ENCODE results near the gene ARMS2.

The ARMS2 gene

GRCh38 chr10:122480146-122480833, 25.8 kb downstream of the ARMS2 start:
- no peak overlapping the region for H3K18ac ChIP-seq (ENCODE audit: low read length)
- peak overlapping the region; percentile 25 for H2AK5ac ChIP-seq (ENCODE audit: low read depth, low read length)
- no peak overlapping the region for H3K23ac ChIP-seq (ENCODE audit: low read depth, low read length, poor library complexity)
- no peak overlapping the region for H3K27ac ChIP-seq (replicated peaks; ENCODE audit: low read length)
- H3K9me3 ChIP-seq (replicated peaks in 1 of 2; ENCODE audit: control insufficient read depth in 2 of 2, insufficient read depth in 1 of 2, low read depth in 1 of 2, low read length in 2 of 2), result peaks cover 0 to 6% of the 10 kb centered on the region in 2 donors
- H3K4me1 ChIP-seq (ENCODE audit: control insufficient read depth in 2 of 2, insufficient read depth in 1 of 2, low read depth in 1 of 2, low read length in 2 of 2), result peaks cover 11 to 21% of the 10 kb centered on the region in 2 donors
- H3K4ac ChIP-seq (ENCODE audit: low read length), result no peak overlapping the region
- no peaks in the 10 kb centered on the region for H3K36me3 ChIP-seq (replicated peaks in 1 of 2; ENCODE audit: control insufficient read depth in 2 of 2, insufficient read depth in 2 of 2, low read length in 2 of 2)
- no CpG with 5 or more reads among the region's 10 CpGs for WGBS, 2 donors (ENCODE audit: extremely low coverage in 2 of 2, insufficient read length in 2 of 2, insufficient replicate concordance in 1 of 2)
- no peaks in the 10 kb centered on the region for H3K27me3 ChIP-seq (ENCODE audit: control insufficient read depth in 3 of 3, insufficient read depth in 3 of 3, low read depth in 1 of 3, low read length in 3 of 3)
- no peak overlapping the region for H2BK15ac ChIP-seq (ENCODE audit: low read length)
- H3K9ac ChIP-seq (ENCODE audit: low read depth, low read length, poor library complexity), result no peak overlapping the region
- no peak overlapping the region for H3K14ac ChIP-seq (ENCODE audit: low read length)
- H4K91ac ChIP-seq (ENCODE audit: low read depth, low read length, poor library complexity), result peak overlapping the region; percentile 48
- H3K79me1 ChIP-seq (ENCODE audit: low read depth, low read length), result no peaks in the 10 kb centered on the region
- no peak overlapping the region for H2BK12ac ChIP-seq (ENCODE audit: low read length)
- H4K8ac ChIP-seq (ENCODE audit: low read depth, low read length), result no peak overlapping the region
- H2BK120ac ChIP-seq (ENCODE audit: low read depth, low read length), result no peak overlapping the region
- no peak overlapping the region for H3K4me2 ChIP-seq (ENCODE audit: insufficient read depth, low read length, poor library complexity, severe bottlenecking)
- H2AFZ ChIP-seq (ENCODE audit: low read length), result no peak overlapping the region
- H3K4me3 ChIP-seq (ENCODE audit: low read length in 2 of 2), result no peak overlapping the region
- H2BK5ac ChIP-seq (ENCODE audit: low read length), result no peak overlapping the region
- DNase-seq (ENCODE audit: low spot score), result no peak

DNA sequence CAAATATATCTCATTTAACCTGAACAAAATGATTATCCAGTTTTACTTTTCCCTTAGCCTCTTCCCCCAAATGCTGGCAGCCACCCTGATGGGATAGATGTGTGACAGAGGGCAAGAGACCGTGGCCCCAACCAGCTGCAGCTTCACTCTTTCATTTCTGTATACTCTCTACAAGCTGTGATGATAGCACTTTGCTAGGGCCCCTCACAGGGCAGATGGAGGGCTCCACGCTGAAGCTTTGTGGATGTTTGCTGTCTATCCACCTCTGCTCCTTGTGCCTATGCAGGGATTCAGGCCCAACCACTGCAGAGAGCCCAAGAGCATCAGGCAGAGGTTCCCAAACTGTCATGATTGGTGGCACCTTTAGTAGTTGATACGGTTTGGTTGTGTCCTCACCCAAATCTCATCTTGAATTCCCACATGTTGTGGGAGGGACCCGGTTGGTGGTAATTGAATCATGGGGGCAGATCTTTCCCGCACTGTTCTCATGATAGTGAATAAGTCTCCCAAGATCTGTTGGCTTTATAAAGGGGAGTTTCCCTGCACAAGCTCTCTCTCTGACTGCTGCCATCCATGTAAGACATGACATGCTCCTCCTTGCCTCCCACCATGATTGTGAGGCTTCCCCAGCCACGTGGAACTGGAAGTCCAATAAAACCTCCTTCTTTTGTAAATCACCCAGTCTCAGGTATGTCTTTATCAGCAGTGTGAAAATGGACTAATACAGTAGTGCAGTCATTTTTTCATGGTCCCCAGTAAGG, 27.0 kb downstream of the ARMS2 start:
- no peak overlapping the region for H2BK12ac ChIP-seq (ENCODE audit: low read length)
- WGBS, 2 donors (ENCODE audit: extremely low coverage in 2 of 2, insufficient read length in 2 of 2, insufficient replicate concordance in 1 of 2), result no CpG with 5 or more reads among the region's 6 CpGs
- H3K79me1 ChIP-seq (ENCODE audit: low read depth, low read length), result no peaks in the 10 kb centered on the region
- H3K36me3 ChIP-seq (replicated peaks in 1 of 2; ENCODE audit: control insufficient read depth in 2 of 2, insufficient read depth in 2 of 2, low read length in 2 of 2), result no peaks in the 10 kb centered on the region
- H2BK120ac ChIP-seq (ENCODE audit: low read depth, low read length), result no peak overlapping the region
- no peak overlapping the region for H3K4ac ChIP-seq (ENCODE audit: low read length)
- H2AFZ ChIP-seq (ENCODE audit: low read length), result no peak overlapping the region
- no peak overlapping the region for H3K14ac ChIP-seq (ENCODE audit: low read length)
- H3K4me1 ChIP-seq (ENCODE audit: control insufficient read depth in 2 of 2, insufficient read depth in 1 of 2, low read depth in 1 of 2, low read length in 2 of 2), result peaks cover 3 to 21% of the 10 kb centered on the region in 2 donors
- no peak overlapping the region for H3K4me3 ChIP-seq (ENCODE audit: low read length in 2 of 2)
- no peak overlapping the region for H3K27ac ChIP-seq (replicated peaks; ENCODE audit: low read length)
- no peaks in the 10 kb centered on the region for H3K27me3 ChIP-seq (ENCODE audit: control insufficient read depth in 3 of 3, insufficient read depth in 3 of 3, low read depth in 1 of 3, low read length in 3 of 3)
- no peak overlapping the region for H2AK5ac ChIP-seq (ENCODE audit: low read depth, low read length)
- no peak overlapping the region for H4K91ac ChIP-seq (ENCODE audit: low read depth, low read length, poor library complexity)
- H3K9ac ChIP-seq (ENCODE audit: low read depth, low read length, poor library complexity), result no peak overlapping the region
- no peak for DNase-seq (ENCODE audit: low spot score)
- H3K23ac ChIP-seq (ENCODE audit: low read depth, low read length, poor library complexity), result no peak overlapping the region
- H3K9me3 ChIP-seq (replicated peaks in 1 of 2; ENCODE audit: control insufficient read depth in 2 of 2, insufficient read depth in 1 of 2, low read depth in 1 of 2, low read length in 2 of 2), result peaks cover 0 to 6% of the 10 kb centered on the region in 2 donors
- no peak overlapping the region for H2BK5ac ChIP-seq (ENCODE audit: low read length)
- no peak overlapping the region for H4K8ac ChIP-seq (ENCODE audit: low read depth, low read length)
- no peak overlapping the region for H2BK15ac ChIP-seq (ENCODE audit: low read length)
- H3K4me2 ChIP-seq (ENCODE audit: insufficient read depth, low read length, poor library complexity, severe bottlenecking), result no peak overlapping the region
- H3K18ac ChIP-seq (ENCODE audit: low read length), result no peak overlapping the region

DNA sequence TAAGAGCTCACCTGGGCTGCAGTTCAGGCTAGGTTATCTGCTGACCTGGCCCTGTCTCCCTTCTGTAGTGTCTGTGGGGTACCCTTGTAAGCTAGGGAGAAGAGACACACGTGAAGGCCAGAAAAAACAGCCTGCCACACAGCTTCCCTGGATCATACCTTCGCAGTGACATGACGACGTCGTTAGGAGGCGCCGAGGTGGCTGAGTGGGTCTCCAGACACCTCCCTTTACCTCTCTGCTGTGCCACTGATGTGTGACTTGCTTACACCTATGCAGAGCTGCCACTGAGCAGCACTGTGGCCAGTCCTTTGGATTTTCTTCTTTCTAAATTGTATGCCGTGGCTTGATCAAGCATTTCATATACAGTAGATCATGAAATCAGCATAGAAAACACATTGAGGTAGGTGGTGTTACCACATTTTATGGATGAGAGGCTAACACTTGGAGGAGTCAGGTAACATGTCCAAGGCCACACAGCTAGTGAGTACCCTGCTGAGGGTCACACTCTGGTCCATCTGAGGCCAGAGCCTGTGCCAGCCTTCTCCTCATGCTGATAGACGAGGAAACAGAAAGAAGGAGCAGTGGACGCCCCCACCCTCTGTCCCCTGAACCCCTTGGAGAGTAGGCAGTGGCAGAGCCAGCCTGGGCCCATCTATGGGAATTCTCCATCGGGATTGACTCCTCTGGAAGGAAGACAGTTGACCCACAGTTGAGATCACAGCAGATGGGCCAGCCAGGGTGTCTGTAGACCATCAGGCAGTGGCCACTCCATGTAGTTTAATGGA, 30.0 kb downstream of the ARMS2 start:
- Histone ChIP-seq H2BK12ac (ENCODE audit: low read length) (no peak overlapping the region), H2AFZ (ENCODE audit: low read length) (no peak overlapping the region), H3K27ac (replicated peaks; ENCODE audit: low read length) (no peak overlapping the region), H3K14ac (ENCODE audit: low read length) (no peak overlapping the region), H2AK5ac (ENCODE audit: low read depth, low read length) (no peak overlapping the region), H3K9ac (ENCODE audit: low read depth, low read length, poor library complexity) (no peak overlapping the region), H3K18ac (ENCODE audit: low read length) (no peak overlapping the region), H3K4me1 (ENCODE audit: control insufficient read depth in 2 of 2, insufficient read depth in 1 of 2, low read depth in 1 of 2, low read length in 2 of 2) (peaks cover 8 to 24% of the 10 kb centered on the region in 2 donors), H3K4ac (ENCODE audit: low read length) (no peak overlapping the region), H3K9me3 (replicated peaks in 1 of 2; ENCODE audit: control insufficient read depth in 2 of 2, insufficient read depth in 1 of 2, low read depth in 1 of 2, low read length in 2 of 2) (peaks cover 0 to 6% of the 10 kb centered on the region in 2 donors), H4K91ac (ENCODE audit: low read depth, low read length, poor library complexity) (no peak overlapping the region), H4K8ac (ENCODE audit: low read depth, low read length) (no peak overlapping the region), H3K4me2 (ENCODE audit: insufficient read depth, low read length, poor library complexity, severe bottlenecking) (no peak overlapping the region), H3K23ac (ENCODE audit: low read depth, low read length, poor library complexity) (no peak overlapping the region), H3K27me3 (ENCODE audit: control insufficient read depth in 3 of 3, insufficient read depth in 3 of 3, low read depth in 1 of 3, low read length in 3 of 3) (no peaks in the 10 kb centered on the region), H3K36me3 (replicated peaks in 1 of 2; ENCODE audit: control insufficient read depth in 2 of 2, insufficient read depth in 2 of 2, low read length in 2 of 2) (no peaks in the 10 kb centered on the region), H2BK5ac (ENCODE audit: low read length) (no peak overlapping the region), H3K79me1 (ENCODE audit: low read depth, low read length) (no peaks in the 10 kb centered on the region), H2BK15ac (ENCODE audit: low read length) (no peak overlapping the region), H3K4me3 (ENCODE audit: low read length in 2 of 2) (peak overlapping the region in 1 of 2 donors; percentile 3), H2BK120ac (ENCODE audit: low read depth, low read length) (no peak overlapping the region)
- no peak for DNase-seq (ENCODE audit: low spot score)
- WGBS, 2 donors (ENCODE audit: extremely low coverage in 2 of 2, insufficient read length in 2 of 2, insufficient replicate concordance in 1 of 2), result no CpG with 5 or more reads among the region's 11 CpGs

GRCh38 chr10:122485670-122486069, 31.2 kb downstream of the ARMS2 start:
- Histone ChIP-seq H4K91ac (ENCODE audit: low read depth, low read length, poor library complexity) (no peak overlapping the region), H2AK5ac (ENCODE audit: low read depth, low read length) (no peak overlapping the region), H2BK120ac (ENCODE audit: low read depth, low read length) (no peak overlapping the region), H2BK12ac (ENCODE audit: low read length) (no peak overlapping the region), H3K4me3 (ENCODE audit: low read length in 2 of 2) (no peak overlapping the region), H3K18ac (ENCODE audit: low read length) (no peak overlapping the region), H2BK15ac (ENCODE audit: low read length) (no peak overlapping the region), H3K27me3 (ENCODE audit: control insufficient read depth in 3 of 3, insufficient read depth in 3 of 3, low read depth in 1 of 3, low read length in 3 of 3) (no peaks in the 10 kb centered on the region), H3K27ac (replicated peaks; ENCODE audit: low read length) (no peak overlapping the region), H3K9ac (ENCODE audit: low read depth, low read length, poor library complexity) (no peak overlapping the region), H3K4ac (ENCODE audit: low read length) (no peak overlapping the region), H3K79me1 (ENCODE audit: low read depth, low read length) (no peaks in the 10 kb centered on the region), H3K9me3 (replicated peaks in 1 of 2; ENCODE audit: control insufficient read depth in 2 of 2, insufficient read depth in 1 of 2, low read depth in 1 of 2, low read length in 2 of 2) (peaks cover 0 to 6% of the 10 kb centered on the region in 2 donors), H3K23ac (ENCODE audit: low read depth, low read length, poor library complexity) (no peak overlapping the region), H3K14ac (ENCODE audit: low read length) (no peak overlapping the region), H3K36me3 (replicated peaks in 1 of 2; ENCODE audit: control insufficient read depth in 2 of 2, insufficient read depth in 2 of 2, low read length in 2 of 2) (no peaks in the 10 kb centered on the region), H4K8ac (ENCODE audit: low read depth, low read length) (no peak overlapping the region), H2AFZ (ENCODE audit: low read length) (no peak overlapping the region), H2BK5ac (ENCODE audit: low read length) (no peak overlapping the region), H3K4me2 (ENCODE audit: insufficient read depth, low read length, poor library complexity, severe bottlenecking) (no peak overlapping the region), H3K4me1 (ENCODE audit: control insufficient read depth in 2 of 2, insufficient read depth in 1 of 2, low read depth in 1 of 2, low read length in 2 of 2) (peaks cover 8 to 24% of the 10 kb centered on the region in 2 donors)
- WGBS, 2 donors (ENCODE audit: extremely low coverage in 2 of 2, insufficient read length in 2 of 2, insufficient replicate concordance in 1 of 2), result no CpG with 5 or more reads among the region's 5 CpGs
- DNase-seq (ENCODE audit: low spot score), result no peak

Measured in neuronal stem cell (in vitro differentiated cells).